Measurements from ENCODE around the gene ARID3B. TPM values are rescaled to one million over a fixed set of nuclear protein-coding genes. Genes with fewer than 3 reads are reported as not detected.

Gene ARID3B
- total and polyA plus RNA-seq, 2 of the 13 experiments (the other 11 are each of a cell fraction or from before 2014, with no cell fraction given): 5.3 to 12.8 TPM

- TF ChIP-seq GABPA (IDR thresholded peaks at IDR 0.05; ENCODE audit: low read depth, low read length) (peak; percentile 90), GABPA (CRISPR knock-in tag; IDR thresholded peaks at IDR 0.05; ENCODE audit: low read depth) (peak; percentile 95), ZSCAN31 (CRISPR knock-in tag; IDR thresholded peaks at IDR 0.05; ENCODE audit: low read depth) (peak; percentile 45), ZNF205 (CRISPR knock-in tag; IDR thresholded peaks at IDR 0.05) (no peak), ARNT2 (CRISPR knock-in tag; IDR thresholded peaks at IDR 0.05; ENCODE audit: low read depth) (no peak; the same call in 1 of the 2 replicates), PHF5A (CRISPR knock-in tag; IDR thresholded peaks at IDR 0.05; ENCODE audit: low read depth, unreplicated experiment) (no peak), SNAPC4 (CRISPR knock-in tag; IDR thresholded peaks at IDR 0.05) (no peak), RARA (CRISPR knock-in tag; IDR thresholded peaks at IDR 0.05) (no peak), ETV6 (CRISPR knock-in tag; conservative IDR thresholded peaks at IDR 0.05) (no peak), CEBPB (IDR thresholded peaks at IDR 0.05; ENCODE audit: borderline replicate concordance, low read depth, low read length) (no peak), ZSCAN25 (CRISPR knock-in tag; IDR thresholded peaks at IDR 0.05) (no peak), ZNF609 (CRISPR knock-in tag; IDR thresholded peaks at IDR 0.05; ENCODE audit: borderline replicate concordance) (no peak), CHD2 (IDR thresholded peaks at IDR 0.05; ENCODE audit: low read depth, low read length) (no peak), MXD4 (CRISPR knock-in tag; IDR thresholded peaks at IDR 0.05) (peak; percentile 78), AKNA (CRISPR knock-in tag; IDR thresholded peaks at IDR 0.05; ENCODE audit: borderline replicate concordance) (no peak)
Measured at GRCh38 chr15:74540761-74541493, at the start of gene ARID3B (continued).

All from HepG2 (cell line).